ENCODE measurements around the gene PTPRG.

PTPRG gene

DNA sequence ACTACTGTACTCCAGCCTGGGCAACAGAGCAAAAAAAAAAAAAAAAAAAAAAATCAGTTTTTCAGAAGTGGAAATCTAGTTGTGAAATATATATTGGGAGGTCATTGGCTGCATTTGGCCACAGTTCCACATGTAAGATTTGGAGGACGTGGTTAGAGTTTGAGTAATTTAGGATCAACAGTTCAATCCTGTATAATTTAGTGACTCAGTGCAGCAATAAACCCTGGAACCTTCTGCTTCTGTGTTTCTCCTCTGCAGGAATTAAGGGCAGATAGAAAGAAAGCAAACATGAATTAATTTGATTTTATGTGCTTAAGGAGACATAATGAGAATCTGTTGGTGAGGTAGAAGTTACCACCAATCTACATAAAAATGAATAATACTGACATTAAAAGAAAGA lies 347.0 kb downstream of the PTPRG start:
- H3K9me3 Mint-ChIP-seq: no peaks in the 10 kb centered on the region
- no peak overlapping the region for H3K27ac Mint-ChIP-seq
- CTCF ChIA-PET: no interaction called here
- H3K4me1 Mint-ChIP-seq: no peaks in the 10 kb centered on the region
- no peak overlapping the region for H3K4me3 Mint-ChIP-seq
- no peaks in the 10 kb centered on the region for H3K36me3 Mint-ChIP-seq
- no peak for DNase-seq
- H3K27me3 Mint-ChIP-seq: no peaks in the 10 kb centered on the region

DNA sequence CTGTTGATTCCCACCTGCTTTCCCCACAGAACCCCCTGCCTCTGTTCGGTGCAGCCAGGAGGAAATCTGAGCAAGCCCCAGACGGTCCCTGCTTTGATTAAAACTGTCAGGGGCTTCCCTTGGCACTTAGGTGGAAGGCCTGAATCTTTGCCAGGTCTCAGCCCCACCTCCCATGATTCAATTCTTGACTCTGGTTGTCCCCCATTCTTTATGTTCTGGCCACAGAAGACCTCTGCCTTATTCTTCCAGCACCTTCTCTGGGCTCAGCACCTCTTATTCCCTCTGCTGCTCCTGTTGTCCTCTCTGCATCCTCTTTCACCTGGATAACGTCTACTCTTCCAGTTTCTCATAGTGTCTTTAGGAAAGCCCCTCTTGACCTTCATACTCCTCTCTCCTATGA lies 349.4 kb downstream of the PTPRG start:
- no peaks in the 10 kb centered on the region for H3K9me3 Mint-ChIP-seq
- CTCF ChIA-PET: no interaction called here
- H3K4me3 Mint-ChIP-seq: no peak overlapping the region
- H3K27ac Mint-ChIP-seq: no peak overlapping the region
- no peak for DNase-seq
- no peaks in the 10 kb centered on the region for H3K36me3 Mint-ChIP-seq
- H3K4me1 Mint-ChIP-seq: no peaks in the 10 kb centered on the region
- H3K27me3 Mint-ChIP-seq: no peaks in the 10 kb centered on the region

DNA sequence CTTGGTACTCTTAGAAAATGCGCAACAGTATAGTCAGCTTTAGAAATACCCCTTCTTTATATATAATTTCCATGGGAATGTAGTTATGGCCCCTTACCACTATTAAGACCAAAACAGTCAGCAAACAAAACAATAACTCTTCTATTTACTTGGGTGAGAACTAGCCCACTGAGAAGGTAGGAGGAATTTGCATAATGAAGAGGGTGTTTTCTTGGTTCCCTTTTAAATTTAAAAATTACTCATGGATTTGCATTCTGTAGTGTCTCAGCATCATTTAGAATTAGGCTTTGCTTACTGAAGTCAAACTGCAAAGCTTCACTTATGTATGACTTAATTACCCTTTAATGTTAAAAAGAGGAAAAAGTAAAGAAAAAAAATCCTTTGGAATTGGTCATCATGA lies 350.8 kb downstream of the PTPRG start:
- H3K4me1 Mint-ChIP-seq: no peaks in the 10 kb centered on the region
- no peak overlapping the region for H3K27ac Mint-ChIP-seq
- no peak overlapping the region for H3K4me3 Mint-ChIP-seq
- H3K36me3 Mint-ChIP-seq: no peaks in the 10 kb centered on the region
- H3K9me3 Mint-ChIP-seq: no peaks in the 10 kb centered on the region
- CTCF ChIA-PET: no interaction called here
- DNase-seq: no peak
- H3K27me3 Mint-ChIP-seq: no peaks in the 10 kb centered on the region

DNA sequence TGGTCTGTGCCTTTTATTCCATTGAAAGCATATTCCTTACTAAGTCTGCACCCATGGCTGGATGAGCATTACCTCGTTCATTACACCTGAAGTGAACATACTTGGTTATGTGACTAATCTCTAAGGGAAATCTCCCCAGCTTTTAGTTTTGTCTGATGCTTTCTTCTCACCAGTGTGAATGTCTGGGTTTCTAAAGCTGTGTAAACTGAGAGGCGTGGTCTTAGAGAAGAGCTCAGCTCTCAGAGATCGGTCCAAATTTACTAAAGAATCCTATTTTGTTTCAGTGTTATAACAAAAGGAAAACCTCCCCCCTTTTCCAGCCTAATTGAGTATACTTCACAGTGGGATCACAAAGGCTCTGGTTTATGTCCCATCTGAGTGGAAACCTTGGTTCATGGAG lies 352.3 kb downstream of the PTPRG start:
- H3K27ac Mint-ChIP-seq: no peak overlapping the region
- H3K4me3 Mint-ChIP-seq: no peak overlapping the region
- no peaks in the 10 kb centered on the region for H3K4me1 Mint-ChIP-seq
- CTCF ChIA-PET: interaction anchor here (0.6 to 1.0 kb wide), 2 partner anchors 23 to 47 kb away, joined by 3 read pairs; no protein-coding TSS in a partner anchor
- no peak for DNase-seq
- no peaks in the 10 kb centered on the region for H3K27me3 Mint-ChIP-seq
- no peaks in the 10 kb centered on the region for H3K9me3 Mint-ChIP-seq
- H3K36me3 Mint-ChIP-seq: no peaks in the 10 kb centered on the region

DNA sequence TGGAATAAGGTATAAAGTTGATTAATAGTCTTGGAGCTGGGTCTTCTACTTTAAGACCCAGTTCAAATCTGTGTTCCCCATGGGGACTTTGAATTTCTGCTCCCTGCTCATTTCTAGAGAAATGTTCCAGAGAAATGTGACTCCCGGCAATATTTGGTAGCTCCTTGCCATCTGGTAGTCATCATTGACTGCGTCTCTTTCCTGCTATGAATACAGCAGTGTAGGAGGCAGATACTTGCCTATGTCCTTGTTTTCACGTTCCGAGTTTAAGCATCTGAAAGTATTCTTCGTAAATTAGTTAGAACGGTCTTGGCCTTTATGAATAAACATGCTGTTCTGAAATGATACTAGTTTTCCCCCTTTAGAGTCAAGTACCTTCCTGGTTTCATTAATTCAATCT lies 352.9 kb downstream of the PTPRG start:
- H3K36me3 Mint-ChIP-seq: no peaks in the 10 kb centered on the region
- H3K27ac Mint-ChIP-seq: no peak overlapping the region
- H3K4me1 Mint-ChIP-seq: no peaks in the 10 kb centered on the region
- DNase-seq: no peak
- CTCF ChIA-PET: no interaction called here
- H3K4me3 Mint-ChIP-seq: no peak overlapping the region
- no peaks in the 10 kb centered on the region for H3K9me3 Mint-ChIP-seq
- no peaks in the 10 kb centered on the region for H3K27me3 Mint-ChIP-seq

DNA sequence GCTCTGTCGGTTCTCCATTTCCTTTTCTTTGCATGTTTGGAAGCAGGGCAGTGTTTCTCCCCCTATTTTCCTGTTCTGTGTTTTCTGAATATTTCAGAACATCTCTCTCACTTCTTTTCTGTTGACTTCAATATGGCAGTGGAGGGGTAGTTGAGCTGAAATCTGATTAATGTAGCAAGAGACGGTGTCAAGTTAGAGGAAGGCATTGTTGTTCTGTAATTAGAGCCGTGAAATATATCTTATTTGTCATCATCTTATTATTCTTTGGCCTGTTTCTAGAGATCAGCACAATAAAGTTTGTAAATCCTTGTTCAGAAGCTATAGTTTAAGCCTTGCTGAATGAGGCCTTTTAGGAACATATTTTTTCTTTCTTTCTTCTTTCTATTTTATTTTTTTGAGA lies 353.9 kb downstream of the PTPRG start:
- Mint-ChIP-seq H3K36me3 (no peaks in the 10 kb centered on the region), H3K27ac (no peak overlapping the region), H3K9me3 (no peaks in the 10 kb centered on the region), H3K27me3 (no peaks in the 10 kb centered on the region), H3K4me3 (no peak overlapping the region), H3K4me1 (no peaks in the 10 kb centered on the region)
- no peak for DNase-seq
- CTCF ChIA-PET: no interaction called here

DNA sequence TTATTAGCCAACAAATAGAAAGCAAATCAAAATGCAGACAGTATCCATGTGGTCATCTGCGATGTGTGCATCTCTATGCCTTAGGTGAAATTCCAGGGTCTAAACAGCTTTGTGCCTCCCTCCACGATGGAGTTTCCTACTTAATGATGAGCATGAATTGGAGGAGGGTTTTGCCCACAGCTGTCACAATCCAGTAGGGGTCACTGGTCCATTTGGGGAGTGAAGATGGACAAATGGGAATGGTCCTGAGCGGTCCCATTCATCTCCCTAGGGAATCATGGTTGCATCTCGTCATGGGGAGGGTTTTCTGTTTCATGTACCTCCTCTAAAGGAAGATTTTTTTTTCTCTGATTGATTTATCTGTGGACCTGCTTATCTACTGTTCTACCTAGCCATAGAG lies 358.0 kb downstream of the PTPRG start:
- Mint-ChIP-seq H3K36me3 (no peaks in the 10 kb centered on the region), H3K27ac (no peak overlapping the region), H3K4me3 (no peak overlapping the region), H3K27me3 (no peaks in the 10 kb centered on the region), H3K9me3 (no peaks in the 10 kb centered on the region), H3K4me1 (no peaks in the 10 kb centered on the region)
- DNase-seq: no peak
- CTCF ChIA-PET: no interaction called here

DNA sequence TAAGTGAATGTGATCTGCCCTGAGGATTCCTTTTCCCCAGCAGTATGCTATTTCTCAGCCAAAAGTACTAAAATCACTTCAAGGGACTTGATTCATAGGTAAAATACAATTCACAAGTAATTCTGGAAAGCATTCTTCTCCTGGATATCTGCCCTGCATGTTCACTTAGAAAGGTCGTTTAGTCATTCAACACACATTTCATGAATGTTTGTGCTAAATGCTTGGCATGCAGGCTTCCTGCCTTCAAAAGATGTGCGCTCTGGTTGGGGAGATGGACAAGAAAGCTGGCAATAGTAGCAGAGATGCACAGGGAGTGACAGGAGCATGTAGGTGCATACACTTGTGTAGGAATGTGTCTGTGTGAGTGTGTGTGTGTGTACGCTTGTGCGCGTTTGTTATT lies 360.7 kb downstream of the PTPRG start:
- Mint-ChIP-seq H3K36me3 (no peaks in the 10 kb centered on the region), H3K27ac (no peak overlapping the region), H3K4me1 (no peaks in the 10 kb centered on the region), H3K27me3 (no peaks in the 10 kb centered on the region), H3K4me3 (no peak overlapping the region), H3K9me3 (no peaks in the 10 kb centered on the region)
- no peak for DNase-seq
- CTCF ChIA-PET: no interaction called here

DNA sequence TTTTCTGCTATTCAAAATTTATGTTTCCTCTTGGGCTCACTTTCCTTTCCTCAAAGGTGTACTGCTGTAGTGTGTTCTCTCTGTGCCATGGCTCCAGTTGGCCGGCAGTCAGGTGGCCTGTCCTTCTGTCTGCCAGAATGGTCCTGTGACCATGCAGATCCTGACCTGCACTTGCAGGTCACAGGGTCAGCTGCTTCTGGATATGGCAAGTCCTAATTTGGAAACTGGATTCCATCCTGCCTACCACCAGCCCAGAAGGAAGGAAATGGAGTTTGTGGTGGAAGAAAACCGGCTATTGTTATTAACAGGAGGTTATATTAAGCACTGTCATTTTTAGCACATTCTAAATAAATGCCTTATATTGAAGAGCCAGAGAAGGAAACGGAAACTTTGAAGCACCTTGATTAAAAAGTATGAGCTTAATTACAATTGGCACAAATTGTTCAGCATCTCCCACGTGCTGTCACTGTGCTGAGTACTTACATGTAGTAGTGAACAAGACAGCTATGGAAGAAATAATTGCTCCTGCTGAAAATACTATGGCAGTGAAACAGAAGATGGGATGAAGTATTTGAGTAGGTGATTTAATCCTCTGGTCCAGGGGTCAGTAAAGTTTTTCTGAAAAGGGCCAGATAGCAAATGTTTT lies 362.8 kb downstream of the PTPRG start:
- no peak overlapping the region for H3K4me3 Mint-ChIP-seq
- DNase-seq: no peak
- no peak overlapping the region for H3K27ac Mint-ChIP-seq
- H3K4me1 Mint-ChIP-seq: no peaks in the 10 kb centered on the region
- peaks cover 2% of the 10 kb centered on the region for H3K9me3 Mint-ChIP-seq
- CTCF ChIA-PET: no interaction called here
- H3K27me3 Mint-ChIP-seq: no peaks in the 10 kb centered on the region
- no peaks in the 10 kb centered on the region for H3K36me3 Mint-ChIP-seq

DNA sequence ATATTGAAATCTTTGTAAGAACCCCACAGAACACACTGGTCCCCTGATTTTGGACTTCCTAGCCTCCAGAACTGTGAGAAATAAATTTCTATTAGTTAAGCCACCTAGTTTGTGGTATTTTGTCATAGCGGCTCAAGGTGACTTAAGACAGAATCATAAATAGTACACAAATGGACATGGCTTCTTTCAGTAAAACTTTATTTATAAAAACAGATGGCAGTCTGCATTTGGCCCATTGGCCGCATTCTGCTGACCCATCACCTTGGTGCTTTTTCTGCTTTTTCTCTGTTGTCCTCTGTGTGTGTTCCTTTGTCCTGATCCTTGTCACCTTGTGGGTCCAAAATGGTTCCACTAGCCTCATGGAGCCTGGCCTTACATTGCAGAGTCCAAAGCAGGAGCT lies 363.6 kb downstream of the PTPRG start:
- Mint-ChIP-seq H3K4me1 (no peaks in the 10 kb centered on the region), H3K4me3 (no peak overlapping the region), H3K36me3 (no peaks in the 10 kb centered on the region), H3K27me3 (no peaks in the 10 kb centered on the region), H3K27ac (no peak overlapping the region), H3K9me3 (peaks cover 2% of the 10 kb centered on the region)
- no peak for DNase-seq
- CTCF ChIA-PET: no interaction called here

DNA sequence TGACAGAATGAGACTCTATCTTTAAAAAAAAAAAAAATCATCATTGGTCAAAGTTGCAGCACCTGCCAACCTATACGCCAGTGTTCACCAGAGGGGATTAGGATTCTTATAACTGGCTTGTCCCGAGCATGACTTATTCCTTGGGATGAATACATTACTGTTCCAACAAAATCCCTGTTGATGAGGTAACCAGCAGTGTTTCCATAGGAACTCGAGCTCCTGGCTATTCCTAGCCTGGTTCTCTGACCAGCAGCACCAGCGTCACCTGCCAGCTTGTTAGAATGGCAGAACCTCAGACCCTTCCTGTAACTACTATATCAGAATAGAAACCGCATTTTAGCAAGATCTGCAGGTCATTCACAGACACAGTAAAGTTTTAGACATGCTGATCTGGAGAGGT lies 364.4 kb downstream of the PTPRG start:
- H3K4me3 Mint-ChIP-seq: no peak overlapping the region
- H3K4me1 Mint-ChIP-seq: no peaks in the 10 kb centered on the region
- CTCF ChIA-PET: interaction anchor here (2.1 kb wide), 1 partner anchor 11 kb away, joined by 8 read pairs; no protein-coding TSS in a partner anchor
- peaks cover 2% of the 10 kb centered on the region for H3K9me3 Mint-ChIP-seq
- no peaks in the 10 kb centered on the region for H3K36me3 Mint-ChIP-seq
- DNase-seq: no peak
- no peaks in the 10 kb centered on the region for H3K27me3 Mint-ChIP-seq
- no peak overlapping the region for H3K27ac Mint-ChIP-seq

DNA sequence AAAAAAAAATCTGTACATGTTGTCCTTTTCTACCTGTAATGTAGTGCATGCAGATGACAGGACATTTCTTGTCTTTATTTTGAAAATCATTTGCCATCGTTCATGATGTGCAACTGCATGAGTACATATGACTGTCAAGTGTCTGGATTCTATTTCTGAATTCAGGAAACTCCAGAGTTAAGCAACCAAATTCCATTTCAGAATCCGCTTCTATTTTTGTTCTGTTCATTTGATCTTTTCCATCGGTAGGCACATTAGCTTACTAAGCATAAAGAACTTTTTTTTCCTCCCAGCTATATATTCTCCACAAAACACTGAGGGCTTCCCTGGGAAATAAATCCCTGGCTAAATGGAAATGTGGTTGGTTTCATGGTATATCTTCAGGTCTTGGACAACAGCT lies 365.6 kb downstream of the PTPRG start:
- Mint-ChIP-seq H3K4me1 (no peaks in the 10 kb centered on the region), H3K9me3 (peaks cover 2% of the 10 kb centered on the region), H3K27me3 (no peaks in the 10 kb centered on the region), H3K36me3 (no peaks in the 10 kb centered on the region), H3K4me3 (no peak overlapping the region), H3K27ac (no peak overlapping the region)
- CTCF ChIA-PET: interaction anchor here (2.1 kb wide), 1 partner anchor 9 kb away, joined by 8 read pairs; no protein-coding TSS in a partner anchor
- DNase-seq: no peak

DNA sequence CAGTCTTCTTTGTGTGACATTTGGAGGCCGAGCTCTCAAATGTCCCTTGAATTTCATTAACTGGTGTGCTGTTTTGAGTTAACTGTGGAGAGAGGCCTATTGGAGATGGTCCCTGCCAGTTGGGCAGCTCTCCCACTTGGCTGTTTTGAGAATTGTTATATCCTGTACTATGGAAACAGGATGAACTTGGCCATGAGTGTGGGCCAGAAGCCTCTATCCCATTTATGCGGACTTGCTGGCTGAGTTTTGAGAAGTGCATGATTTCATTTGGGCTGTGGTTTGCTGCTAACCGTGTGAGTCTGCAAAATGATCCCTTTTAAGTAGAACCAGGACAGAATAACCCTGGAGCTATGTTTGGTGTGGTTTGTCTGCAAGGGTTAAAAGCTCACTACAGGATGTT lies 366.0 kb downstream of the PTPRG start:
- Mint-ChIP-seq H3K4me1 (no peaks in the 10 kb centered on the region), H3K36me3 (no peaks in the 10 kb centered on the region), H3K9me3 (peaks cover 2% of the 10 kb centered on the region), H3K27ac (no peak overlapping the region), H3K4me3 (no peak overlapping the region), H3K27me3 (no peaks in the 10 kb centered on the region)
- no peak for DNase-seq
- CTCF ChIA-PET: interaction anchor here (2.1 kb wide), 1 partner anchor 9 kb away, joined by 8 read pairs; no protein-coding TSS in a partner anchor

DNA sequence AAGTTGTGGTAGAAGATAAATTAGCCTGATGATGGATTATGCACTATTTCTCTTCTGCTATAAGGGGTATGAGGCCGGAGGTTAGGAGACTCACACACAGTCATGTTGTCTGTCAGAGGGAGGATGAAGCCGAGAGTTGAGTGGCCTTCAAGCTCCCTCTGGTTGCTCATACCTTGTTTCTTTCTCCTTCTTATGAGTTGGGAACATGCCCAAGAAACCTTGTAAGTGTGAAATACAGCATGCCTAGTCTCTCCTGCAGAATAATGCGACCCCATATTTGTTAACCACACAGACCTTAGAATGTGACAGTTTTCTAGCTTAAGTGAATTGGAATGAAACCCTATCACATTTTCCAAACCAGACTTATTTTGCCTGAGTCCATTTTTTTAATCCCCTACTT lies 366.7 kb downstream of the PTPRG start:
- CTCF ChIA-PET: interaction anchor here (2.1 kb wide), 1 partner anchor 8 kb away, joined by 8 read pairs; no protein-coding TSS in a partner anchor
- Mint-ChIP-seq H3K36me3 (no peaks in the 10 kb centered on the region), H3K27ac (no peak overlapping the region), H3K4me3 (no peak overlapping the region), H3K4me1 (no peaks in the 10 kb centered on the region), H3K27me3 (no peaks in the 10 kb centered on the region), H3K9me3 (peaks cover 2% of the 10 kb centered on the region)
- no peak for DNase-seq

DNA sequence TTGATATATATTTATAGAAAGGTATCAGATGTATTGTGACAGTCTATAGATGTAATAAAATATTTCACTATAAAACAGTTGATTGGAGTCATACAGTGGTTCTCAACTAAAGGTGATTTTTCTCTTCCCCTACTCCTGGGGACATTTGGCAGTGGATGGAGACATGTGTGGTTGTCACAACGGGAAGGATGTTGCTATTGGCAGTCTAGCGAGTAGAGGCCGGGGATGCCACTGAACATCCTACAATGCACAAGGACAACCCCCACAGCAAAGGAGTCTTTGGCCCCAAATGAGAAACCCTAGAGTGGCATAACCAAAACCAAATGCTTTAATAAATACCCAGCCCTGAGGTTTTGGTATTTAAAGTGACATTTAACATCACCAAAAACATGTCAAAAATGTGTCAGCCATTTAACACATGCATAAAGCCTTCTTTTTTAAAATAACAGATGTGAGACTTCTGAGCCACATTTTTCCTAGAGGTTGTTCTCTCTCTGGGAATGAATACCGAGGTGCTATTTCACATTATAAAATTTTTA lies 367.5 kb downstream of the PTPRG start:
- no peak overlapping the region for H3K27ac Mint-ChIP-seq
- peaks cover 2% of the 10 kb centered on the region for H3K9me3 Mint-ChIP-seq
- no peaks in the 10 kb centered on the region for H3K36me3 Mint-ChIP-seq
- H3K27me3 Mint-ChIP-seq: no peaks in the 10 kb centered on the region
- no peak for DNase-seq
- CTCF ChIA-PET: no interaction called here
- H3K4me3 Mint-ChIP-seq: no peak overlapping the region
- H3K4me1 Mint-ChIP-seq: no peaks in the 10 kb centered on the region
